OCI-LY7 (cell line): Measurements from ENCODE around the gene HS3ST4. TPM values are rescaled to one million over a fixed set of nuclear protein-coding genes. Genes with fewer than 3 reads are reported as not detected.

Experiments
- BruUV-seq: library from RNA; stranded (reverse); fragments of 400-500 nt; replicated peaks from 2 replicates; lab custom pipeline; 2021; lab: Mats Ljungman, UMichigan
- CTCF ChIA-PET: fragments of 300-600 bp; sonication (Branson Sonifier 250); formaldehyde crosslinking; loops from one replicate; lab custom pipeline; 2022; ENCODE audit warnings: antibody characterized with exemption; ENCODE audit not compliant: unreplicated experiment; lab: Charles Lee
- POLR2A ChIA-PET: fragments of 300-600 bp; sonication (Branson Sonifier 250); formaldehyde crosslinking; loops from one replicate; lab custom pipeline; 2022; ENCODE audit warnings: antibody characterized with exemption; lab: Charles Lee
- DNase-seq: peaks from one replicate; pipeline ENCODE4 v3.0.0-alpha.2; 2015; ENCODE audit warnings: low spot score
- H2AFZ ChIP-seq: fragments of 200-600 bp; sonication (generic), shearing (Covaris generic); 2 replicates; pipeline ENCODE4 v1.6.1; 2014; ENCODE audit warnings: mild to moderate bottlenecking, antibody characterized with exemption, low read length, moderate library complexity
- H3K27ac ChIP-seq: fragments of 200-600 bp; sonication (generic); 2 replicates; pipeline ENCODE4 v1.5.1; 2014; ENCODE audit warnings: mixed run types, low read depth, mild to moderate bottlenecking, moderate library complexity, low read length, inconsistent platforms; ENCODE audit not compliant: poor library complexity, severe bottlenecking
- H3K36me3 ChIP-seq: fragments of 200-600 bp; sonication (generic); 2 replicates; pipeline ENCODE4 v1.6.1; 2014; ENCODE audit warnings: mild to moderate bottlenecking, antibody characterized with exemption, low read length, moderate library complexity, mixed read lengths; ENCODE audit not compliant: insufficient read depth
- H3K4me1 ChIP-seq: fragments of 200-600 bp; sonication (generic); 2 replicates; pipeline ENCODE4 v1.5.1; 2014; ENCODE audit warnings: mild to moderate bottlenecking, low read length; ENCODE audit not compliant: insufficient read depth, poor library complexity, severe bottlenecking
- H3K4me2 ChIP-seq: fragments of 200-600 bp; sonication (generic); 2 replicates; pipeline ENCODE4 v1.6.1; 2014; ENCODE audit warnings: mild to moderate bottlenecking, low read length
- H3K4me3 ChIP-seq: fragments of 200-600 bp; sonication (generic); 2 replicates; pipeline ENCODE4 v1.5.1; 2014; ENCODE audit warnings: mild to moderate bottlenecking, low read depth, low read length; ENCODE audit not compliant: poor library complexity, severe bottlenecking
- H3K79me2 ChIP-seq: fragments of 200-600 bp; sonication (generic); 2 replicates; pipeline ENCODE4 v1.6.1; 2016; ENCODE audit warnings: low read depth, mild to moderate bottlenecking, low read length, moderate library complexity, mixed read lengths; ENCODE audit not compliant: insufficient read depth
- H3K9me2 ChIP-seq: fragments of 200-600 bp; sonication (generic); 2 replicates; pipeline ENCODE4 v1.6.1; 2016; ENCODE audit warnings: mild to moderate bottlenecking, low read length, mixed read lengths; ENCODE audit not compliant: insufficient read depth
- H3K9me3 ChIP-seq: fragments of 200-600 bp; sonication (generic); 2 replicates; pipeline ENCODE4 v1.6.1; 2014; ENCODE audit warnings: mild to moderate bottlenecking, mixed run types, low read length, mixed read lengths
- H4K20me1 ChIP-seq: fragments of 200-600 bp; sonication (generic); 2 replicates; pipeline ENCODE4 v1.6.1; 2014; ENCODE audit warnings: mild to moderate bottlenecking, antibody characterized with exemption, low read length, moderate library complexity, mixed read lengths; ENCODE audit not compliant: insufficient read depth
- CTCF ChIP-seq: fragments of 200-600 bp; sonication (generic); conservative IDR thresholded peaks from 2 replicates; pipeline ENCODE4 v1.5.1; 2014; ENCODE audit warnings: mild to moderate bottlenecking, antibody characterized with exemption, low read length, moderate library complexity, mixed read lengths
- EZH2phosphoT487 ChIP-seq: fragments of 200-600 bp; sonication (generic); IDR thresholded peaks from 2 replicates; pipeline ENCODE4 v1.6.1; 2018; ENCODE audit warnings: low read depth, borderline replicate concordance, mild to moderate bottlenecking, mixed run types, antibody characterized with exemption, low read length, moderate library complexity, mixed read lengths
- intact Hi-C: fragments of 100-400 bp; cut with micrococcal nuclease; formaldehyde crosslinking; loops from one replicate; pipeline ENCODE4 v1.10.0; 2022; ENCODE audit not compliant: unreplicated experiment
- total RNA-seq, 2 experiments: library from RNA; depleted of rRNA in 1 of 2; stranded (reverse); fragments of >200 nt in 1 of 2; shearing (Covaris generic) in 1 of 2; gene quantifications; 2 replicates each; pipeline ENCODE4 v1.2.3, GENCODE V29; 2014 to 2022

HS3ST4 gene
- total RNA-seq, 2 experiments from 2014 or later = not detected

- no peak for DNase-seq
- ChIA-PET CTCF (no interaction called here), POLR2A (no interaction called here)
- H3K36me3 ChIP-seq = no peaks in the 10 kb centered on the region
- no peaks in the 10 kb centered on the region for H3K9me2 ChIP-seq
- no peak for TF ChIP-seq EZH2phosphoT487
- H3K4me3 ChIP-seq = no peak overlapping the region
- no peak overlapping the region for H3K4me2 ChIP-seq
- no peaks in the 10 kb centered on the region for H3K4me1 ChIP-seq
- BruUV-seq = no TSS peak
- no peaks in the 10 kb centered on the region for H3K9me3 ChIP-seq
- H3K79me2 ChIP-seq = no peaks in the 10 kb centered on the region
- no peaks in the 10 kb centered on the region for H4K20me1 ChIP-seq
- no peak overlapping the region for H3K27ac ChIP-seq
- no peak overlapping the region for H2AFZ ChIP-seq
- intact Hi-C loops = no loop called here
Measured at GRCh38 chr16:26016989-26017388, 325.2 kb downstream of the HS3ST4 start.

GRCh38 chr16:26019381-26020242, 327.9 kb downstream of the HS3ST4 start:
- POLR2A ChIA-PET = interaction anchor here (0.6 kb wide), 1 partner anchor 22 kb away, joined by 3 read pairs; no protein-coding TSS in a partner anchor
- TF ChIP-seq EZH2phosphoT487 = no peak
- no peak for TF ChIP-seq CTCF
- no TSS peak for BruUV-seq

GRCh38 chr16:26026709-26027450, 335.1 kb downstream of the HS3ST4 start:
- intact Hi-C loops = no loop called here
- BruUV-seq = no TSS peak
- no peak for DNase-seq
- Histone ChIP-seq H3K4me1 (no peaks in the 10 kb centered on the region), H3K27ac (no peak overlapping the region), H4K20me1 (no peaks in the 10 kb centered on the region), H3K4me3 (no peak overlapping the region), H3K9me2 (no peaks in the 10 kb centered on the region), H3K4me2 (no peak overlapping the region), H3K36me3 (no peaks in the 10 kb centered on the region), H3K79me2 (no peaks in the 10 kb centered on the region), H2AFZ (no peak overlapping the region), H3K9me3 (no peaks in the 10 kb centered on the region)
- POLR2A ChIA-PET = no interaction called here
- CTCF ChIA-PET = no interaction called here
- no peak for TF ChIP-seq EZH2phosphoT487
- no peak for TF ChIP-seq CTCF

More at GRCh38 chr16:26019381-26020242, 327.9 kb downstream of the HS3ST4 start:
- intact Hi-C loops = no loop called here
- Histone ChIP-seq H2AFZ (no peak overlapping the region), H3K36me3 (no peaks in the 10 kb centered on the region), H3K9me2 (no peaks in the 10 kb centered on the region), H3K79me2 (no peaks in the 10 kb centered on the region), H3K9me3 (no peaks in the 10 kb centered on the region), H3K27ac (no peak overlapping the region), H3K4me1 (no peaks in the 10 kb centered on the region), H4K20me1 (no peaks in the 10 kb centered on the region), H3K4me2 (no peak overlapping the region), H3K4me3 (no peak overlapping the region)
- CTCF ChIA-PET = no interaction called here
- no peak for DNase-seq
